Measurements from ENCODE around the gene CSAG1.
"Not testable (repeated sequence)": the region's sequence is repeated elsewhere in the genome, so short reads cannot be mapped to it uniquely, and the experiment has no call there.

CSAG1 gene

GRCh38 chrX:152697952-152698931 lies 35.3 kb downstream of the CSAG1 start, which contains the start of gene MAGEA3:
Gene MAGEA3 (plus strand): TSS chrX:152698794. CDS start chrX:152700833, 2,039 bp downstream.
- not testable (repeated sequence) for H3K4me1 ChIP-seq (ENCODE audit: control insufficient read depth, insufficient read depth, low read length); H3K27me3 ChIP-seq (ENCODE audit: control insufficient read depth, insufficient read depth, low read length, poor library complexity, severe bottlenecking); H3K9me3 ChIP-seq (ENCODE audit: control insufficient read depth, low read length); H3K36me3 ChIP-seq (ENCODE audit: control insufficient read depth, insufficient read depth, low read length); H3K27ac ChIP-seq (ENCODE audit: insufficient read depth, low read depth, low read length, poor library complexity, severe bottlenecking); H3K4me3 ChIP-seq (ENCODE audit: insufficient read depth, low read depth, low read length)
- WGBS, 2 experiments: no CpG with 5 or more reads among the region's 34 CpGs

GRCh38 chrX:152681012-152681411 lies 52.5 kb downstream of the CSAG1 start:
- WGBS, 2 experiments: no CpG with 5 or more reads among the region's 3 CpGs
- not testable (repeated sequence) for H3K27ac ChIP-seq (ENCODE audit: insufficient read depth, low read depth, low read length, poor library complexity, severe bottlenecking); H3K4me1 ChIP-seq (ENCODE audit: control insufficient read depth, insufficient read depth, low read length); H3K9me3 ChIP-seq (ENCODE audit: control insufficient read depth, low read length); H3K27me3 ChIP-seq (ENCODE audit: control insufficient read depth, insufficient read depth, low read length, poor library complexity, severe bottlenecking); H3K36me3 ChIP-seq (ENCODE audit: control insufficient read depth, insufficient read depth, low read length); H3K4me3 ChIP-seq (ENCODE audit: insufficient read depth, low read depth, low read length)
